Measurements from ENCODE around the gene LARP4B.

GRCh38 chr10:909831-910230 lies 21.7 kb downstream of the LARP4B start:
- no peak for TF ChIP-seq ZXDB (tag by site-specific recombination; IDR thresholded peaks at IDR 0.05)
- no peak for TF ChIP-seq ZNF660 (tag by site-specific recombination; IDR thresholded peaks at IDR 0.05)
- TF ChIP-seq, protein P1, sequence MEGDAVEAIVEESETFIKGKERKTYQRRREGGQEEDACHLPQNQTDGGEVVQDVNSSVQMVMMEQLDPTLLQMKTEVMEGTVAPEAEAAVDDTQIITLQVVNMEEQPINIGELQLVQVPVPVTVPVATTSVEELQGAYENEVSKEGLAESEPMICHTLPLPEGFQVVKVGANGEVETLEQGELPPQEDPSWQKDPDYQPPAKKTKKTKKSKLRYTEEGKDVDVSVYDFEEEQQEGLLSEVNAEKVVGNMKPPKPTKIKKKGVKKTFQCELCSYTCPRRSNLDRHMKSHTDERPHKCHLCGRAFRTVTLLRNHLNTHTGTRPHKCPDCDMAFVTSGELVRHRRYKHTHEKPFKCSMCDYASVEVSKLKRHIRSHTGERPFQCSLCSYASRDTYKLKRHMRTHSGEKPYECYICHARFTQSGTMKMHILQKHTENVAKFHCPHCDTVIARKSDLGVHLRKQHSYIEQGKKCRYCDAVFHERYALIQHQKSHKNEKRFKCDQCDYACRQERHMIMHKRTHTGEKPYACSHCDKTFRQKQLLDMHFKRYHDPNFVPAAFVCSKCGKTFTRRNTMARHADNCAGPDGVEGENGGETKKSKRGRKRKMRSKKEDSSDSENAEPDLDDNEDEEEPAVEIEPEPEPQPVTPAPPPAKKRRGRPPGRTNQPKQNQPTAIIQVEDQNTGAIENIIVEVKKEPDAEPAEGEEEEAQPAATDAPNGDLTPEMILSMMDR (tag by site-specific recombination; IDR thresholded peaks at IDR 0.05): no peak
- TF ChIP-seq RBAK (tag by site-specific recombination; IDR thresholded peaks at IDR 0.05): no peak
- TF ChIP-seq KLF1 (tag by site-specific recombination; IDR thresholded peaks at IDR 0.05): no peak
- TF ChIP-seq, protein P2, sequence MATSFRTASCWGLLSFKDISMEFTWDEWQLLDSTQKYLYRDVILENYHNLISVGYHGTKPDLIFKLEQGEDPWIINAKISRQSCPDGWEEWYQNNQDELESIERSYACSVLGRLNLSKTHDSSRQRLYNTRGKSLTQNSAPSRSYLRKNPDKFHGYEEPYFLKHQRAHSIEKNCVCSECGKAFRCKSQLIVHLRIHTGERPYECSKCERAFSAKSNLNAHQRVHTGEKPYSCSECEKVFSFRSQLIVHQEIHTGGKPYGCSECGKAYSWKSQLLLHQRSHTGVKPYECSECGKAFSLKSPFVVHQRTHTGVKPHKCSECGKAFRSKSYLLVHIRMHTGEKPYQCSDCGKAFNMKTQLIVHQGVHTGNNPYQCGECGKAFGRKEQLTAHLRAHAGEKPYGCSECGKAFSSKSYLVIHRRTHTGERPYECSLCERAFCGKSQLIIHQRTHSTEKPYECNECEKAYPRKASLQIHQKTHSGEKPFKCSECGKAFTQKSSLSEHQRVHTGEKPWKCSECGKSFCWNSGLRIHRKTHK (tag by site-specific recombination; IDR thresholded peaks at IDR 0.05): no peak
- no peak for TF ChIP-seq ZNF175 (tag by site-specific recombination; IDR thresholded peaks at IDR 0.05)
- TF ChIP-seq ZNF670 (tag by site-specific recombination; IDR thresholded peaks at IDR 0.05; ENCODE audit: low read depth): no peak
- no peak for TF ChIP-seq ZNF223 (tag by site-specific recombination; IDR thresholded peaks at IDR 0.05)
- TF ChIP-seq BCL11B (tag by site-specific recombination; IDR thresholded peaks at IDR 0.05; ENCODE audit: low read depth): no peak
- TF ChIP-seq, protein P3, sequence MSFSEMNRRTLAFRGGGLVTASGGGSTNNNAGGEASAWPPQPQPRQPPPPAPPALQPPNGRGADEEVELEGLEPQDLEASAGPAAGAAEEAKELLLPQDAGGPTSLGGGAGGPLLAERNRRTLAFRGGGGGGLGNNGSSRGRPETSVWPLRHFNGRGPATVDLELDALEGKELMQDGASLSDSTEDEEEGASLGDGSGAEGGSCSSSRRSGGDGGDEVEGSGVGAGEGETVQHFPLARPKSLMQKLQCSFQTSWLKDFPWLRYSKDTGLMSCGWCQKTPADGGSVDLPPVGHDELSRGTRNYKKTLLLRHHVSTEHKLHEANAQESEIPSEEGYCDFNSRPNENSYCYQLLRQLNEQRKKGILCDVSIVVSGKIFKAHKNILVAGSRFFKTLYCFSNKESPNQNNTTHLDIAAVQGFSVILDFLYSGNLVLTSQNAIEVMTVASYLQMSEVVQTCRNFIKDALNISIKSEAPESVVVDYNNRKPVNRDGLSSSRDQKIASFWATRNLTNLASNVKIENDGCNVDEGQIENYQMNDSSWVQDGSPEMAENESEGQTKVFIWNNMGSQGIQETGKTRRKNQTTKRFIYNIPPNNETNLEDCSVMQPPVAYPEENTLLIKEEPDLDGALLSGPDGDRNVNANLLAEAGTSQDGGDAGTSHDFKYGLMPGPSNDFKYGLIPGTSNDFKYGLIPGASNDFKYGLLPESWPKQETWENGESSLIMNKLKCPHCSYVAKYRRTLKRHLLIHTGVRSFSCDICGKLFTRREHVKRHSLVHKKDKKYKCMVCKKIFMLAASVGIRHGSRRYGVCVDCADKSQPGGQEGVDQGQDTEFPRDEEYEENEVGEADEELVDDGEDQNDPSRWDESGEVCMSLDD (tag by site-specific recombination; IDR thresholded peaks at IDR 0.05): no peak
